ENCODE data around the gene MCAT.
"Not testable (repeated sequence)": the region's sequence is repeated elsewhere in the genome, so short reads cannot be mapped to it uniquely, and the experiment has no call there.

Gene MCAT

DNA sequence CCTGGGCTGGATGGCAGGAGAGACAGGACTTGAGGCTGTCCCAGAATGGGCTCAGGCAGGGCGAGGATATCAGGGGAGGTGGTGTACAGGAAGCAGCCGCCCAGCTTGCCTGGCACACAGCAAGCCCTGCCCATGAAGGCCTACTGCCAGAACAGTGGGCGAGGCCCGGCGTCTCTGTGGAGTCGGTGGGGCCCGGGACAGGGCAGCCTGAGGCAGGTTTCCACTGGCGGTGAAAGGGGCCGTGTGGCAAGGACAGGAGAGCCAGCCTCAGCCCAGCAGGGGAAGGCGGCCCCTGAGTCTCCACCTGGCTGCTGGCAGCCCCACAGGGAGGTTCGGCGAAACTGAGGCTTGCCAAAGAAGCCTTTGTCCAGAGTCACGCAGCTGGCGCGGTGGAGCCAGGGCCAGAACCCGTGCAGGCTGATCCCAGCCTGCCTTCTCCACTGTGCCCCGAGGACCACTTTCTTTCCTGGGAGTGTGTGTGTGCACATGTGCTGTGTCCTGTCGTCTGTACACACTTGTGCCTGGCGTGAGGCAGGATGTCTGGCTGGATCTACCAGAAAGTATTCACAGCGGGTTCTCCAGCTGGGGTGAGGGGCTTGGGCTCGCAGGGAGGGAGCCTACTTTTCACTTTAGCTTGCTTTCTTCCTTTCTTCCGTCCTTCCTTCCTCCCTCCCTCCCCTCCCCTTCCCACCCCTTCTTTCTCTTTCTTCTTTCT is 9.3 kb upstream of the MCAT start:
- peak; percentile 52 for DNase-seq

DNA sequence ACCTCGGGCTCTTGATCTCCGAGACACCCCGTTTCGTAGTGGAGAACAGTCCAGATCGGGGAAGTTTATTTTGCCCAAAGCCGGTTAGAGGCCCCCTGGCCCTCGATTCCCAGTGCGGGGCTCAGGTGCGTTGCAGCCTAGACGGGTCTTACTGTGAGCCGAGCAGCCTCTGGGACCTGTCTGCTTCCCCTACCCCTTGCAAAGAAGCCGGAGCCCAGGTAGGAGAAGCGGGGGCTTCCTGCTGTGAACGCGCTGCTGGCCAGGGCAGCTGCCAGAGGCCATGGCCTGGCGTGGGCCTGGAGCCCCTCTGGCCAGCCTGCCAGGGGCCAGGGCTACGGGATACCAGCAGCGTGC is 8.8 kb upstream of the MCAT start:
- no peak for DNase-seq

GRCh38 chr22:43151251-43152002 is 8.2 kb upstream of the MCAT start, which contains the start of gene TSPO:
TSS of gene TSPO (plus strand) at chr22:43151559. CDS start at chr22:43159239, 7,680 bp downstream.
- DNase-seq: peak; percentile 38

GRCh38 chr22:43150731-43151206 is 7.6 kb upstream of the MCAT start:
- no peak for DNase-seq

GRCh38 chr22:43148581-43148980 is 5.4 kb upstream of the MCAT start:
- DNase-seq: no peak

DNA sequence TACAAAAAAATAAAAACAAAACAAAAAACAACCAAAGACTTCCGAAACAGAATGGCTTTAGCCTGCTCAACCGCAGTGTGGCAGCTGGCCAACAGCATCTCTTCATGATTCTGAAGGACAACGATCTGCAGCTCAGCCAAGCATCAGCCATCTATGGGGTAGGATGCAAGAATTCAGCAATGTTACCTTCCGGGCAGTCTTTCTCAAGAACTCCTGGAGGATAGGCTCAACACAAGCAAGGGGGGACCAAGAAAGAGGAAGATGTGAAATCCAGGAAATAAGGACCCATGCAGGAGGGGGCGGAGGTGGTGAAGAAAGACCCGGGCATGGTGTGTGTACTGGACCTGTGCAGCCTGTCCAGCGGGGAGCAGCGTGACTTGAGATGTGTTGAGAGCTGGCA is 4.6 kb upstream of the MCAT start:
- DNase-seq: no peak

DNA sequence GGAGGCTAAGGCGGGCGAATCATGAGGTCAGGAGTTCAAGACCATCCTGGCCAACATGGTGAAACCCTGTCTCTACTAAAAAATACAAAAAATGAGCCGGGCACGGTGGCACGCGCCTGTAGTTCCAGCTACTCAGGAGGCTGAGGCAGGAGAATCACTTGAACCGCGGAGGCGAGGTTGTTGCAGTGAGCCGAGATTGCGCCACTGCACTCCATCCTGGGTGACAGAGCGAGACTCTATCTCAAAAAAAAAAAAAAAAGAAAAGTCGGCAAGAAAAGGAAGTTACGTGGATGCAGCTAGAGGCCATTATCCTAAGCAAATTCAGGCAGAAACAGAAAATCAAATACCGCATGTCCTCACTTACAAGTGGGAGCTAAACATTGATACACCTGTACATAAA is 3.1 kb upstream of the MCAT start:
- DNase-seq: not testable (repeated sequence)

GRCh38 chr22:43145371-43145770 is 2.2 kb upstream of the MCAT start:
- DNase-seq: not testable (repeated sequence)

DNA sequence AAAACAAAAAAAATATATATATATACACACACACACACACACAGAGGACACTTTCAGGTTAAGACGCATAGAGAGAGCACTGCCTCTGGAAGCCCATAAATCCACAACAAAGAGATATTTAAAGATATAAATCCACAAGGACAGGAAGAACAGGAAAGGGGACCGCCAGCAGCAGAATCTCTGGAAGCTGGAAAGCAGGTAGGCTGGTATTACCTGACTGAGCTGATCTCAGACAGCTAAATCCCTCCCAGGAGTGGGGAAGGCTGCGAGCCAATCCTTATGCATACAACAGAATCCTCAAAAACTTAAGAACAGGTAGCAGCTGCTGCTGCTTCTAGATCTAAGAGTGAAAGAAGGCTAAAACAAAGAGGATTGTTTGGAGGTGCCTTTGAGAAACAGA is 1.8 kb upstream of the MCAT start:
- no peak for DNase-seq

- no peak for DNase-seq
These were observed 6.4 kb downstream of the MCAT start for GRCh38 chr22:43136801-43137200.

- peak; percentile 33 for DNase-seq
These were observed 6.9 kb downstream of the MCAT start for GRCh38 chr22:43136255-43136654.

DNA sequence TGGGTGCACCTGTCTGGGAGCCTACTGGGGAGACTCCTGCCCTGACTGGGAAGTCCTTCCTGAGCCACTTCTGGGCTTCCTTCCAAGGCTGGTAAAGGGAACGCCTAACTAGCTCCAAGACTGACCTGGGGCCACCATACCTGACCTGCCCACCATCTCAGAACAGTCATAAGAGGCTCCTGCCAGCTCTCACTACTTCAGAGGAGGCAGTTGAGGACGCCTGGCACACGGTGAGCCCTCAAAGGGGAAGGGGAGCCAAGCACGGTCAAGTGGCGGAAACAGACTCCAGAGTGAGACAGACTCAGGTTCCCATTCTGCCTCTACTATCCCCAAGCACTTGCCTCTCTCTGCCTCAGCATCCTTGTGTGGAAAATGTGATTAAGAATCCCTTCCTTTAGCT is 7.6 kb downstream of the MCAT start:
- no peak for DNase-seq

DNA sequence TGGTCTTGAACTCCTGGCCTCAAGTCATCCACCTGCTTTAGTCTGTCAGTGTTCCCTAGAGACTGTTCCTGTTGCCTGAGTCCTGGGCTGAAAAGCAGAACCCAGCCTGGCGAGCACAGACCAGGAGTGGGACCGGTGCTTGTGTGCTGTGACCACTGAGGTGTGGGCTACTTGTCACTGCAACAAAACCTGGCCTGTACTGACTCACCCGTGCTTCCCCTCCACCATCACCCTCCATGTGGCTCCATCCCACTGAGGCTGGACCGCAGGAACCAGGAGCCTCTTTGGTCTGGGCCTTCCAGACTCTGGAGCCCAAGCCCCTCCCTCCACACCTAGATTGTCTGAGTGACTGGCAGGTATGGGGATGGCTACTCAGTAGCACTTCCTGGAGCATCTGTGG is 8.6 kb downstream of the MCAT start:
- no peak for DNase-seq

- no peak for DNase-seq
These were observed 9.8 kb downstream of the MCAT start for GRCh38 chr22:43133401-43133800.

DNA sequence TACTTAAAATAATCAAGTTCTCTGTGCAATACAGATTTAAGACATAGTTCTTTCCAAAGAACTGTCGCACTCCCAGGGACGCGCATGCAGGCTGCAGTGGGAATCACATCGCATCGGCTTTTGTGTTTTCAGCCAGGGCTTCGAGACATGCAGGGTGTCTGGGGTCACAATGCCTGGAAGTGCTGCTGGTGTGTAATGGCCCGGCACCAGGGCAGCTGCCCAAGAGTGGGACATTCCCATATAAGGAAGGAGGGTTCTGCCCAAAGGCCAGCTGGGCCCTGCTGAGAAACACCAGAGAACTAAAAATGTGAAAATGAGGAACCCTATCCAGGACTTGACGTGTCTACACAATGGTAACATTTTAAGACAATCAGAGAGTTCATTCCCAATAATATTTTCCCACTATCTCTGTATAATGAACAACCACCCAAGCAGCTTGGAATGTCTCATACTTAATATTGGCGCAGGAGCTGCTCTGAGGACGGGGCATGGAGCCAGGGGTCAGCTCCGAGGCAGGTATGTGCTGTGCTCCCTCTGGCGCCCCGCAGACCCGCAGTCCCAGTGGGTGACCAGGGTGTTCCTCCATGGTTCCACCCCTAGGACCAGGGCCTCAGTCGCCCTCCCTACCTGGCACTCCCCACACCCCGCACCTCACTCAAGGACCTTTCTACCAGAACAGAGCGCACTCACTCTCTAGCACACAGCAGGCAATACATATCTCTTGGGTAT is 11.3 kb downstream of the MCAT start:
- no peak for DNase-seq

GRCh38 chr22:43129426-43130425 is 13.5 kb downstream of the MCAT start:
- peak; percentile 10 for DNase-seq

DNA sequence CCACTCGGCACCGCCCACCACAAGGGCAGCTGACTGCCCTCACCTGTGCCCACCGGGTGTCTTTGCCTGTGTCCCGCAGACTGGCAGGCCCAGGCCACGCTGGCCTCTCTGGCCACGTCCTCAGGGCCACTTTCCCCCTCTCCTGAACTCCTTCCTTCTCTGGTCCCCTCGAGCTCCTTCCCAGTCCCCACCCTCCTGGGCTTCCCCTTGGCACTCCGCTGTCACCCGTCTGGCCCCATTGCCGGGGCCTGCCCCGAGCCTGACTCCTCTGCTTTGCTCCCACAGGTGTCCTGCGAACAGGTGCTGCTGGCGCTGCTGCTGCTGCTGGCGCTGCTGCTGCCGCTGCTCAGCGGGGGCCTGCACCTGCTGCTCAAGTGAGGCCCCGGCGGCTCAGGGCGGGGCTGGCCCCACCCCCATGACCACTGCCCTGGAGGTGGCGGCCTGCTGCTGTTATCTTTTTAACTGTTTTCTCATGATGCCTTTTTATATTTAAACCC is 14.2 kb downstream of the MCAT start:
- DNase-seq: peak; percentile 90

DNA sequence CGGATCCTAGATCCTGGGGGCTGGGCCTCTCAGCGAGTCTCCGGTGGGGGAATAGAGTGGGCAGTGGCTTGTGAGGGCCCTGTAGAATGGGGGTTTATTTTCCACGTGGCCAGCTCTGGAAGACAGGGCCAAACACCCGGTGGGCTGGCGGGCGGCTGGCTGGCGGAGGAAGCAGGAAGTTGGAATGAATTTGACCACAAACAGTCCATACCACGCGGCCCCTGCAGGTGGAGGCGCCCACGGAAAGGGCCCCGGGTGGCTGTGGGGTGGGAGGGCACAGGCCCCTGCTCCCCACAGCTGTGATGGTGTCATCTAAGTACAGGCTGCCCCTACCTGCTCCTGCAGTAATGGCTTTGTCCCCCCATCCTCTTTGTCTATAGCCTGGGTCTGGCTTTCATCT is 15.1 kb downstream of the MCAT start:
- no peak for DNase-seq

GRCh38 chr22:43127166-43127908 is 15.9 kb downstream of the MCAT start:
- DNase-seq: no peak

- no peak for DNase-seq
These were observed 16.6 kb downstream of the MCAT start for GRCh38 chr22:43126501-43127165.

- no peak for DNase-seq
These were observed 24.2 kb downstream of the MCAT start for GRCh38 chr22:43118953-43119458.

Data from NCI-H2171 treated with DMSO at 0.1 percent for 48 hours (cell line).